ENCODE results near the gene DACT2.

DNA sequence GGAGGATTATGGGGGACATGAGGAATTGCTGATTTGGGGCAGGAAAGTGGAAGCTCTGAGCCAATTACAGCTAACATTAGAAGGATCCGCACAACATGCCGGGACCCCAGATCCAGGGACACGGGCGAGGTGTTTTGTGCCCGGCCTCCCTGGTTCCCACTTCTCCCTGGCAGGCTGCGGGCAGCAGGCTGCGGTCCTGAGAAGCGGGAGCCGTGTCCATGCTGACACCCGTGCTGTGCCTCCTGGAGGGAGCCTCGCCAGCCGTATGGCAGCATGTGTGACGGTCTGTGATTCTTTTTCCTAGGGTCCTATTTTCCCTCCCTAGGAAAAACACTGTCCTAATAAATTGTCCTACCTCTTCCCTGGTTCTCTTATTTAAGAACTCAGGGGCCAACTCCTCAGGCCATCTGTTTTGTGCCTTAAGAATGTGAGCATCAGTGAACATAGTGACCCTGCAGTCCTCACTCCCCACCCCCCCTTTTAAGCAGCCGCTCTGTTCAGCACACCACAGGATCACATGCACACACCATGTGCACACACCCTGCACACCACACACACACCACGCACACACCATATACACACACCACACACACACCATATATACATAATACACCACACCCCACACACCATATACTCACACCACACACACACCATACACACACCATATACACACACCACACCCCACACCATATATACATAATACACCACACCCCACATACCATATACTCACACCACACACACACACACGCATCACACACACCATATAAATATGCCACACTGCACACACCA lies 49.9 kb downstream of the DACT2 start:
- TF ChIP-seq, protein P1, sequence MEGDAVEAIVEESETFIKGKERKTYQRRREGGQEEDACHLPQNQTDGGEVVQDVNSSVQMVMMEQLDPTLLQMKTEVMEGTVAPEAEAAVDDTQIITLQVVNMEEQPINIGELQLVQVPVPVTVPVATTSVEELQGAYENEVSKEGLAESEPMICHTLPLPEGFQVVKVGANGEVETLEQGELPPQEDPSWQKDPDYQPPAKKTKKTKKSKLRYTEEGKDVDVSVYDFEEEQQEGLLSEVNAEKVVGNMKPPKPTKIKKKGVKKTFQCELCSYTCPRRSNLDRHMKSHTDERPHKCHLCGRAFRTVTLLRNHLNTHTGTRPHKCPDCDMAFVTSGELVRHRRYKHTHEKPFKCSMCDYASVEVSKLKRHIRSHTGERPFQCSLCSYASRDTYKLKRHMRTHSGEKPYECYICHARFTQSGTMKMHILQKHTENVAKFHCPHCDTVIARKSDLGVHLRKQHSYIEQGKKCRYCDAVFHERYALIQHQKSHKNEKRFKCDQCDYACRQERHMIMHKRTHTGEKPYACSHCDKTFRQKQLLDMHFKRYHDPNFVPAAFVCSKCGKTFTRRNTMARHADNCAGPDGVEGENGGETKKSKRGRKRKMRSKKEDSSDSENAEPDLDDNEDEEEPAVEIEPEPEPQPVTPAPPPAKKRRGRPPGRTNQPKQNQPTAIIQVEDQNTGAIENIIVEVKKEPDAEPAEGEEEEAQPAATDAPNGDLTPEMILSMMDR (IDR thresholded peaks at IDR 0.05), result no peak
- TF ChIP-seq POLR2A (IDR thresholded peaks at IDR 0.05), result no peak

Data from right lobe of liver (tissue), 4 donors.